Non-pigmented ciliary epithelial cell (primary cell): ENCODE data around the gene RPS6KA2.
"Not testable (repeated sequence)": the region's sequence is repeated elsewhere in the genome, so short reads cannot be mapped to it uniquely, and the experiment has no call there.

ENCODE experiments used
- DNase-seq: peaks from one replicate; pipeline ENCODE4 v3.0.0-alpha.2; 2010; ENCODE audit warnings: low read depth

RPS6KA2 gene

GRCh38 chr6:166553563-166554271 lies 73.3 kb downstream of the RPS6KA2 start:
- DNase-seq = no peak

- no peak for DNase-seq
Observed at GRCh38 chr6:166552600-166552999, 74.5 kb downstream of the RPS6KA2 start.

GRCh38 chr6:166551754-166552495 lies 75.1 kb downstream of the RPS6KA2 start:
- DNase-seq = no peak

GRCh38 chr6:166546653-166547052 lies 80.4 kb downstream of the RPS6KA2 start:
- DNase-seq = no peak

- no peak for DNase-seq
Observed at GRCh38 chr6:166545156-166546034, 81.7 kb downstream of the RPS6KA2 start.

GRCh38 chr6:166544296-166544605 lies 82.8 kb downstream of the RPS6KA2 start:
- no peak for DNase-seq

GRCh38 chr6:166543603-166544295 lies 83.3 kb downstream of the RPS6KA2 start:
- DNase-seq = no peak

- no peak for DNase-seq
Observed at GRCh38 chr6:166542580-166542912, 84.5 kb downstream of the RPS6KA2 start.

- DNase-seq = no peak
Observed at GRCh38 chr6:166541876-166542579, 85.0 kb downstream of the RPS6KA2 start.

GRCh38 chr6:166541366-166541765 lies 85.7 kb downstream of the RPS6KA2 start:
- no peak for DNase-seq

- no peak for DNase-seq
Observed at GRCh38 chr6:166540631-166541331, 86.3 kb downstream of the RPS6KA2 start.

GRCh38 chr6:166539543-166539942 lies 87.5 kb downstream of the RPS6KA2 start:
- no peak for DNase-seq

GRCh38 chr6:166539011-166539385 lies 88.1 kb downstream of the RPS6KA2 start:
- DNase-seq = not testable (repeated sequence)

- DNase-seq = no peak
Observed at GRCh38 chr6:166538297-166539010, 88.6 kb downstream of the RPS6KA2 start.

GRCh38 chr6:166534658-166535406 lies 92.2 kb downstream of the RPS6KA2 start:
- no peak for DNase-seq

GRCh38 chr6:166533205-166533824 lies 93.7 kb downstream of the RPS6KA2 start:
- no peak for DNase-seq

- DNase-seq = no peak
Observed at GRCh38 chr6:166532302-166532701, 94.7 kb downstream of the RPS6KA2 start.

- no peak for DNase-seq
Observed at GRCh38 chr6:166530211-166531095, 96.6 kb downstream of the RPS6KA2 start.
